DND-41 (cell line): ENCODE data around the gene PDXK.
"Not testable (repeated sequence)": the region's sequence is repeated elsewhere in the genome, so short reads cannot be mapped to it uniquely, and the experiment has no call there.

Experiments
- ATAC-seq: fragments of 200-7000 bp; cut with Tn5 transposase; 3 replicates; pipeline ENCODE4 v1.9.1; 2021; ENCODE audit warnings: low read depth; ENCODE audit not compliant: insufficient read depth
- DNase-seq: peaks from one replicate; pipeline ENCODE4 v3.0.0-alpha.2; 2020
- H2AFZ ChIP-seq: 2 replicates; pipeline ENCODE4 v1.6.0; 2012; ENCODE audit warnings: low read depth, low read length
- H3K27ac ChIP-seq: 2 replicates; pipeline ENCODE4 v1.5.1; 2012; ENCODE audit warnings: low read length, inconsistent platforms
- H3K27me3 ChIP-seq: fragments of 200-600 bp; sonication (generic); 2 replicates; pipeline ENCODE4 v1.6.0; 2012; ENCODE audit warnings: low read length, mild to moderate bottlenecking, inconsistent platforms; ENCODE audit not compliant: insufficient read depth, poor library complexity
- H3K36me3 ChIP-seq: 2 replicates; pipeline ENCODE4 v1.5.1; 2012; ENCODE audit warnings: low read length, inconsistent platforms; ENCODE audit not compliant: insufficient read depth
- H3K4me1 ChIP-seq: 2 replicates; pipeline ENCODE4 v1.5.1; 2012; ENCODE audit warnings: mild to moderate bottlenecking, low read length; ENCODE audit not compliant: insufficient read depth
- H3K4me2 ChIP-seq: 2 replicates; pipeline ENCODE4 v1.6.0; 2012; ENCODE audit warnings: mild to moderate bottlenecking, moderate library complexity, low read length, inconsistent platforms; ENCODE audit not compliant: insufficient read depth
- H3K4me3 ChIP-seq, 2 experiments: fragments of 200-600 bp in 1 of 2; shearing (Covaris generic) in 1 of 2; 2 replicates each; pipeline ENCODE4 v1.5.1; 2012 to 2016; ENCODE audit warnings: inconsistent platforms in 2 of 2, low read length in 2 of 2, mild to moderate bottlenecking in 2 of 2, low read depth in 1 of 2, moderate library complexity in 1 of 2
- H3K79me2 ChIP-seq: 2 replicates; pipeline ENCODE4 v1.6.0; 2012; ENCODE audit warnings: low read length, inconsistent platforms; ENCODE audit not compliant: insufficient read depth
- H3K9ac ChIP-seq: 2 replicates; pipeline ENCODE4 v1.6.0; 2012; ENCODE audit warnings: low read depth, mild to moderate bottlenecking, inconsistent platforms, low read length, moderate library complexity
- H3K9me3 ChIP-seq: 2 replicates; pipeline ENCODE4 v1.5.1; 2012; ENCODE audit warnings: low read length, moderate library complexity, mild to moderate bottlenecking, inconsistent platforms; ENCODE audit not compliant: insufficient read depth, severe bottlenecking
- H4K20me1 ChIP-seq: 2 replicates; pipeline ENCODE4 v1.6.0; 2012; ENCODE audit warnings: low read length; ENCODE audit not compliant: insufficient read depth
- EZH2 ChIP-seq: IDR thresholded peaks from 3 replicates; pipeline ENCODE4 v1.6.1; 2012; ENCODE audit warnings: borderline replicate concordance, low read depth, mild to moderate bottlenecking, moderate library complexity, low read length, inconsistent platforms; ENCODE audit not compliant: severe bottlenecking
- TF ChIP-seq, protein P1 (sequence below): IDR thresholded peaks from 2 replicates; pipeline ENCODE4 v1.5.1; 2012; ENCODE audit warnings: borderline replicate concordance, low read length, moderate library complexity, mild to moderate bottlenecking; ENCODE audit not compliant: poor library complexity, severe bottlenecking; ENCODE audit errors: extremely low read depth

Gene PDXK

DNA sequence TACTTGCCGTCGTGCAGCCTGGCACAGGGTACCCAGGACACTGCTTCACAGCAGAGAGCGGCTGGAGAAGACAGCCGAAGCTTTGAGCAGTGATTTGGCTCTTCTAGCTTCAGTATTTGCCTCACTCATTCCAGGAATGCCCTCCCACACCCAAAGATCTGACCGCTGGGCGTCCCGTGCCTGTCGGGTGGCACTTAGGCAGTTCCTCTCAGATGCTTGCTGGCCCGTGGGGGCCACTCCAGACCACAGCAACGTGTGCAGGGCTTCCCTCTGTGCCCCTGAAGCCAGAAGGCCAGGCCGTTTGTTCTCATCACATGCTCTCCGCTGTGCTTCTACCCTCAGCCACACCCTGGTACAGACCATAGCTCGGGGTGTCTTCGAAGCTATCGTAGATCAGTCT is 42.5 kb upstream of the PDXK start:
- Histone ChIP-seq H2AFZ (no peak overlapping the region), H3K27ac (no peak overlapping the region), H3K36me3 (peaks cover 88% of the 10 kb centered on the region), H3K4me3 (no peak overlapping the region), H3K9ac (no peak overlapping the region), H4K20me1 (peaks cover 6% of the 10 kb centered on the region; the same call in 1 of the 2 replicates), H3K79me2 (peaks cover 25% of the 10 kb centered on the region; the same call in 1 of the 2 replicates), H3K9me3 (no peaks in the 10 kb centered on the region), H3K4me1 (no peaks in the 10 kb centered on the region), H3K27me3 (no peaks in the 10 kb centered on the region), H3K4me2 (no peak overlapping the region)
- ATAC-seq (no peak), DNase-seq (no peak)
- TF ChIP-seq EZH2 = no peak
- TF ChIP-seq, protein P1, sequence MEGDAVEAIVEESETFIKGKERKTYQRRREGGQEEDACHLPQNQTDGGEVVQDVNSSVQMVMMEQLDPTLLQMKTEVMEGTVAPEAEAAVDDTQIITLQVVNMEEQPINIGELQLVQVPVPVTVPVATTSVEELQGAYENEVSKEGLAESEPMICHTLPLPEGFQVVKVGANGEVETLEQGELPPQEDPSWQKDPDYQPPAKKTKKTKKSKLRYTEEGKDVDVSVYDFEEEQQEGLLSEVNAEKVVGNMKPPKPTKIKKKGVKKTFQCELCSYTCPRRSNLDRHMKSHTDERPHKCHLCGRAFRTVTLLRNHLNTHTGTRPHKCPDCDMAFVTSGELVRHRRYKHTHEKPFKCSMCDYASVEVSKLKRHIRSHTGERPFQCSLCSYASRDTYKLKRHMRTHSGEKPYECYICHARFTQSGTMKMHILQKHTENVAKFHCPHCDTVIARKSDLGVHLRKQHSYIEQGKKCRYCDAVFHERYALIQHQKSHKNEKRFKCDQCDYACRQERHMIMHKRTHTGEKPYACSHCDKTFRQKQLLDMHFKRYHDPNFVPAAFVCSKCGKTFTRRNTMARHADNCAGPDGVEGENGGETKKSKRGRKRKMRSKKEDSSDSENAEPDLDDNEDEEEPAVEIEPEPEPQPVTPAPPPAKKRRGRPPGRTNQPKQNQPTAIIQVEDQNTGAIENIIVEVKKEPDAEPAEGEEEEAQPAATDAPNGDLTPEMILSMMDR = no peak

DNA sequence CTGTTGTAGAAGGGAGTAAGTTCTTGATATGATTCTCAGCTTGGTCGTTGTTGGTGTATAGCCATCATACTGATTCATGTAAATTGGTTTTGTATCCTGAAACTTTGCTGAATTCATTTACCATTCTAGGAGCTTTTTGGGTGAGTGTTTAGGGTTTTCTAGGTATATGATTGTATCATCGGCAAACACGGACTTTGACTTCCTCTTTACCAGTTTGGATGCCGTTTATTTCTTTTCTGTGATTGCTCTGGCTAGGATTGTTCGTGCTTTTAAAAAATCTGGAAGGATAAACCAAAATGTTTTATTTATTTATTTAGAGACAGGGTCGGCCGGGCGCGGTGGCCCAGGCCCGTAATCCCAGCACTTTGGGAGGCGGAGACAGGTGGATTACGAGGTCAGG is 39.0 kb upstream of the PDXK start:
- no peak for ATAC-seq
- H3K36me3 ChIP-seq = peaks cover 90% of the 10 kb centered on the region

DNA sequence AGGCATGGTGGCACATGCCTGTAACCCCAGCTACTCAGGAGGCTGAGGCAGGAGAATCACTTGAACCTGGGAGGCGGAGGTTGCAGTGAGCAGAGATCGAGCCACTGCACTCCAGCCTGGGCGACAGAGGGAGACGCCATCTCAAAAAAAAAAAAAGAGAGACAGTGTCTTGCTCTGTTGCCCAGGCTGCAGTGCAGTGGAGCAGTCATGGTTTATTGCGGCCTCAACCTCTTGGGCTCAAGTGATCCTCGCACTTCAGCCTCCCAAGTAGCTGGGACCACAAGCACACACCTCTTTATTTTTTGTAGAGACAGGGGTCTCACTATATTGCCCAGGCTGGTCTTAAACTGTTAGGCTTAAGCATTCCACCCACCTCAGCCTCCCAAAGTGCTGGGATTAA is 38.5 kb upstream of the PDXK start:
- H3K36me3 ChIP-seq = peaks cover 90% of the 10 kb centered on the region
- not testable (repeated sequence) for H3K4me2 ChIP-seq, DNase-seq, H3K4me3 ChIP-seq, H3K27ac ChIP-seq, ATAC-seq, H3K9ac ChIP-seq, H3K9me3 ChIP-seq, H3K27me3 ChIP-seq, H3K4me1 ChIP-seq, H2AFZ ChIP-seq
- H4K20me1 ChIP-seq = peaks cover 12% of the 10 kb centered on the region
- peaks cover 14% of the 10 kb centered on the region; the same call in 1 of the 2 replicates for H3K79me2 ChIP-seq

More for the DNA sequence above, 39.0 kb upstream of the PDXK start:
- Histone ChIP-seq H4K20me1 (peaks cover 9% of the 10 kb centered on the region; the same call in 1 of the 2 replicates), H3K27ac (no peak overlapping the region), H3K4me1 (no peaks in the 10 kb centered on the region), H3K4me2 (no peak overlapping the region), H3K9me3 (no peaks in the 10 kb centered on the region), H3K4me3 (no peak overlapping the region), H2AFZ (no peak overlapping the region), H3K27me3 (no peaks in the 10 kb centered on the region), H3K9ac (no peak overlapping the region), H3K79me2 (peaks cover 16% of the 10 kb centered on the region; the same call in 1 of the 2 replicates)
- no peak for TF ChIP-seq EZH2
- TF ChIP-seq, protein P1 = no peak
- DNase-seq = no peak

DNA sequence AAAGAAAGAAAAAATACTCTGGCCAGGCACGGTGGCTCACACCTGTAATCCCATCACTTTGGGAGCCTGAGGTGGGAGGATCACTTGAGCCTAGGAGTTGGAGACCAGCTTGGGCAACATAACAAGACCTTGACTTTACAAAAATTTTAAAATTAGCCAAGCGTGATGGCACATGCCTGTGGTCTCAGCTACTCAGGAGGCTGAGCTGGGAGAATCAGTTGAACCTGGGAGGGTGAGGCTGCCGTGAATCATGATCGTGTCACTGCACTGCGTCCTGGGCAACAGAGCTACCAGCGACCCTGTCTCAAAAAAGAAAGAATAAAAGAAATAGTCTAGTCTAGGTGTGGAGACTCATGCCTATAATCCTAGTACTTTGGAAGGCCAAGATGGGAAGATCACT is 37.3 kb upstream of the PDXK start:
- H3K4me1 ChIP-seq = no peaks in the 10 kb centered on the region
- no peak overlapping the region for H3K4me2 ChIP-seq
- DNase-seq (no peak), ATAC-seq (no peak)
- no peak overlapping the region for H3K4me3 ChIP-seq
- TF ChIP-seq EZH2 = no peak
- TF ChIP-seq, protein P1 = no peak
- H3K27ac ChIP-seq = no peak overlapping the region
- no peak overlapping the region for H3K9ac ChIP-seq
- peaks cover 8% of the 10 kb centered on the region for H4K20me1 ChIP-seq
- H3K27me3 ChIP-seq = no peaks in the 10 kb centered on the region
- H3K36me3 ChIP-seq = peaks cover 90% of the 10 kb centered on the region
- H2AFZ ChIP-seq = no peak overlapping the region
- H3K79me2 ChIP-seq = peaks cover 14% of the 10 kb centered on the region; the same call in 1 of the 2 replicates
- H3K9me3 ChIP-seq = no peaks in the 10 kb centered on the region
